Endothelial cell of umbilical vein (primary cell): ENCODE measurements around the gene NACA2. TPM values are rescaled to one million over a fixed set of nuclear protein-coding genes. Genes with fewer than 3 reads are reported as not detected.

Experiments
- Bru-seq: library from RNA; stranded (reverse); fragments of 400-500 nt; gene quantifications from one replicate; lab custom pipeline; 2021; lab: Mats Ljungman, UMichigan
- BruChase-seq, 2 experiments: library from RNA; stranded (reverse); fragments of 400-500 nt; gene quantifications; one replicate each; lab custom pipeline; 2021; lab: Mats Ljungman, UMichigan
- BruUV-seq: library from RNA; stranded (reverse); fragments of 400-500 nt; replicated peaks from 2 replicates; lab custom pipeline; 2021; lab: Mats Ljungman, UMichigan
- CTCF ChIA-PET: fragments of 300-600, 350-600 bp; sonication (Branson Sonifier 250); formaldehyde crosslinking; loops from one replicate; lab custom pipeline; 2021; ENCODE audit warnings: antibody characterized with exemption, inconsistent platforms; lab: Charles Lee
- POLR2A ChIA-PET: fragments of 300-600, 350-600 bp; sonication (Branson Sonifier 250); formaldehyde crosslinking; loops from one replicate; lab custom pipeline; 2021; ENCODE audit warnings: antibody characterized with exemption, inconsistent platforms; lab: Charles Lee
- DNase-seq: peaks from one replicate; pipeline ENCODE4 v3.0.0-alpha.2; 2011; ENCODE audit warnings: low read depth, low spot score
- FAIRE-seq: peaks from 2 replicates; lab custom pipeline; 2011; peaks lifted over from hg19 to GRCh38; lab: Jason Lieb, UNC
- H2AFZ ChIP-seq: 2 replicates; pipeline ENCODE4 v1.6.0; 2012; ENCODE audit warnings: low read depth, low read length, control low read depth, inconsistent platforms
- H3K27ac ChIP-seq: 2 replicates; pipeline ENCODE4 v1.5.1; 2011; ENCODE audit warnings: low read depth, mild to moderate bottlenecking, control low read depth, low read length, moderate library complexity; ENCODE audit not compliant: insufficient read depth
- H3K27me3 ChIP-seq, 2 experiments: 2 replicates each; pipeline versions ENCODE4 v1.6.0 to v1.6.1; 2011; ENCODE audit warnings: low read length in 2 of 2, mixed read lengths in 1 of 2; ENCODE audit not compliant: control insufficient read depth in 2 of 2, insufficient read depth in 2 of 2
- H3K36me3 ChIP-seq, 2 experiments: 2 replicates in 1 of 2; 3 replicates in 1 of 2; pipeline ENCODE4 v1.5.1; 2011; ENCODE audit warnings: low read length in 2 of 2, mild to moderate bottlenecking in 1 of 2, moderate library complexity in 1 of 2; ENCODE audit not compliant: control insufficient read depth in 2 of 2, insufficient read depth in 2 of 2; ENCODE audit errors: extremely low read depth in 1 of 2
- H3K4me1 ChIP-seq: 3 replicates; pipeline ENCODE4 v1.5.1; 2011; ENCODE audit warnings: mild to moderate bottlenecking, low read length; ENCODE audit not compliant: control insufficient read depth, insufficient read depth; ENCODE audit errors: extremely low read depth
- H3K4me2 ChIP-seq: 2 replicates; pipeline ENCODE4 v1.6.1; 2011; ENCODE audit warnings: low read length, control low read depth, mixed read lengths; ENCODE audit not compliant: insufficient read depth
- H3K4me3 ChIP-seq, 3 experiments: fragments of 200-600 bp in 1 of 3; sonication (generic), shearing (Covaris generic) in 1 of 3; replicated peaks in 1 of 3; 2 replicates each; pipeline ENCODE4 v1.5.1; 2011 to 2016; ENCODE audit warnings: control low read depth in 3 of 3, low read length in 3 of 3, mild to moderate bottlenecking in 2 of 3, inconsistent platforms in 1 of 3, low read depth in 1 of 3, moderate library complexity in 1 of 3; ENCODE audit not compliant: insufficient read depth in 1 of 3
- H3K79me2 ChIP-seq: 2 replicates; pipeline ENCODE4 v1.6.0; 2012; ENCODE audit warnings: low read length, inconsistent platforms; ENCODE audit not compliant: control insufficient read depth, insufficient read depth
- H3K9ac ChIP-seq: replicated peaks from 2 replicates; pipeline ENCODE3; 2011; ENCODE audit warnings: low read length, control low read depth; ENCODE audit not compliant: insufficient read depth; ENCODE audit errors: extremely low read depth
- H3K9me1 ChIP-seq: replicated peaks from 3 replicates; pipeline ENCODE4 v1.6.0; 2011; ENCODE audit warnings: mild to moderate bottlenecking, low read length; ENCODE audit not compliant: control insufficient read depth, insufficient read depth; ENCODE audit errors: extremely low read depth
- H3K9me3 ChIP-seq: replicated peaks from 2 replicates; pipeline ENCODE4 v1.5.1; 2012; ENCODE audit warnings: low read length, inconsistent platforms; ENCODE audit not compliant: control insufficient read depth, insufficient read depth
- H4K20me1 ChIP-seq: replicated peaks from 2 replicates; pipeline ENCODE3; 2011; ENCODE audit warnings: mild to moderate bottlenecking, low read length; ENCODE audit not compliant: control insufficient read depth, insufficient read depth; ENCODE audit errors: extremely low read depth
- EZH2 ChIP-seq: IDR thresholded peaks from 2 replicates; pipeline ENCODE4 v1.6.1; 2012; ENCODE audit warnings: borderline replicate concordance, low read depth, mild to moderate bottlenecking, moderate library complexity, low read length, inconsistent platforms; ENCODE audit not compliant: severe bottlenecking
- FOS ChIP-seq: IDR thresholded peaks from 2 replicates; pipeline ENCODE4 v1.6.1; 2011; ENCODE audit warnings: mild to moderate bottlenecking, low read length, moderate library complexity, borderline replicate concordance; ENCODE audit not compliant: insufficient read depth
- GATA2 ChIP-seq: IDR thresholded peaks from 2 replicates; pipeline ENCODE4 v1.7.0; 2011; ENCODE audit warnings: low read depth, mild to moderate bottlenecking, moderate library complexity, mixed read lengths, low read length; ENCODE audit not compliant: insufficient read length, insufficient read depth
- JUN ChIP-seq: IDR thresholded peaks from 2 replicates; pipeline ENCODE4 v1.6.1; 2011; ENCODE audit warnings: borderline replicate concordance, low read depth; ENCODE audit not compliant: insufficient read length, insufficient read depth
- MYC ChIP-seq: IDR thresholded peaks from one replicate; pipeline ENCODE4 v1.6.1; 2011; ENCODE audit warnings: mild to moderate bottlenecking, low read depth, low read length
- POLR2A ChIP-seq: IDR thresholded peaks from 2 replicates; pipeline ENCODE4 v1.6.1; 2012; ENCODE audit warnings: low read depth, mild to moderate bottlenecking, control low read depth, low read length
- POLR2AphosphoS5 ChIP-seq: IDR thresholded peaks from 2 replicates; pipeline ENCODE4 v1.6.1; 2012; ENCODE audit warnings: low read depth, mild to moderate bottlenecking, control low read depth, low read length, moderate library complexity; ENCODE audit not compliant: insufficient read depth
- dilution Hi-C: fragments of 300-500 bp; cut with MboI; formaldehyde crosslinking; loops from one replicate; pipeline ENCODE4 v1.15.0; 2019; ENCODE audit warnings: low sequenced_read_pairs; ENCODE audit not compliant: extremely low pct_ligation_motif_present
- intact Hi-C: fragments of 100-400 bp; cut with micrococcal nuclease; formaldehyde crosslinking; loops from one replicate; pipeline ENCODE4 v1.10.0; 2022
- long read RNA-seq: library from polyadenylated mRNA; stranded (forward); transcript quantifications from one replicate; pipeline ENCODE4 v2.0.0, GENCODE V29; 2021
- polyA minus RNA-seq, 3 experiments: library from RNA; depleted of rRNA, polyadenylated mRNA; stranded (reverse); fragments of >200 nt; gene quantifications; 1 replicate in 1 of 3; 2 replicates in 2 of 3; pipeline ENCODE4 v1.2.3, GENCODE V29; 2011
- polyA plus RNA-seq, 4 experiments: library from polyadenylated mRNA; depleted of rRNA in 3 of 4; stranded (reverse) in 3 of 4; unstranded in 1 of 4; fragments of >200 nt; gene quantifications; 2 replicates each; pipeline versions ENCODE4 v1.2.1 to v1.2.3, GENCODE V29; 2011 to 2012; ENCODE audit warnings: missing spikeins in 1 of 4
- total RNA-seq: library from RNA; stranded (reverse); gene quantifications from 2 replicates; pipeline ENCODE4 v1.2.3, GENCODE V29; 2021
- TF ChIP-seq, protein P1 (sequence below), 2 donors: IDR thresholded peaks; 1 replicate in 1 of 2; 2 replicates in 1 of 2; pipeline ENCODE4 v1.5.1; 2011; ENCODE audit warnings: low read length in 2 of 2, mild to moderate bottlenecking in 2 of 2, moderate library complexity in 2 of 2, control low read depth in 1 of 2, inconsistent platforms in 1 of 2, low read depth in 1 of 2; ENCODE audit not compliant: insufficient read depth in 1 of 2; ENCODE audit errors: extremely low read depth in 1 of 2
- TF ChIP-seq, protein P2 (sequence below): IDR thresholded peaks from 2 replicates; pipeline ENCODE4 v1.6.1; 2011; ENCODE audit not compliant: insufficient read depth, insufficient read length

Gene NACA2
- total RNA-seq (not detected in 2 replicates), polyA plus RNA-seq (not detected in 2 replicates), polyA minus RNA-seq (not detected in 2 replicates), Bru-seq, nascent RNA (not detected), BruChase-seq, experiment 1, labeled RNA remaining after a 6-hour chase (not detected), BruChase-seq, experiment 2, labeled RNA remaining after a 2-hour chase (percentile 36 among the genes with signal in this experiment)
- not detected in 2 replicates for polyA plus RNA-seq (2011; cell fraction: cytosol; rRNA removed)
- not detected in 2 replicates for polyA plus RNA-seq (2011; cell fraction: nucleus; rRNA removed)
- 1.3 and 1.6 TPM in 2 replicates for polyA plus RNA-seq (2012)
- not detected for polyA minus RNA-seq (2011; cell fraction: cytosol; rRNA and poly(A)+ RNA removed)
- polyA minus RNA-seq (2011; cell fraction: nucleus; rRNA and poly(A)+ RNA removed) = not detected in 2 replicates
- long read RNA-seq = 0 reads

DNA sequence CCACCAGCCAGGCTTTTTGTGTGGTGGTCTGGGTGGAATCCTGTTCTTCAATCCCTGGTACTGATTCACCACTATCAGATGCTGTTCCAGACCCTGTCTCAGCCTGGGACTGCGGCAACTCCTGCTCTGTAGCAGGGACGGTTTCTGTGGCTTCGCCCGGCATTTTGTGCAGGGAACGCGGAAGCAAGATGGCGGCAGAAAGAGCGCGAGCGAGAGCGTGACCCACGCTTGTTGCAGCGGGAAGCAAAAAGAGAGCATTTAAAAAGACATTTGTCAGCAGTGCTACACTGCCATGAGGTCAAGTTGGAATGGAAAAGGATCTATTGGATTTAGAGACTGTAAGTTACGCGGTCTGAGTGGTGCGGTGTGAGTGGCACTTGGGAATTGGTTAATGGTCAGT is at the start of gene NACA2:
Gene NACA2 (minus strand): TSS at position 202 of the 400 bp plus-strand sequence. CDS start 39 bp downstream, at position 163.
- Histone ChIP-seq H3K79me2 (no peaks in the 10 kb centered on the region), H3K9me1 (no peaks in the 10 kb centered on the region), H3K9ac (no peak within 1 kb of the TSS), H3K9me3 (no peaks in the 10 kb centered on the region), H3K4me1 (no peaks in the 10 kb centered on the region), H3K36me3 (no peaks in the 10 kb centered on the region), H4K20me1 (no peaks in the 10 kb centered on the region), H3K27ac (no peak within 1 kb of the TSS), H3K27me3 (peaks cover 2 to 4% of the 10 kb centered on the region in 2 experiments), H2AFZ (no peak within 1 kb of the TSS), H3K4me2 (no peak within 1 kb of the TSS), H3K4me3 (no peak within 1 kb of the TSS)
- intact Hi-C loops = no loop called here
- POLR2A ChIA-PET = no interaction called here
- CTCF ChIA-PET = interaction anchor here (0.9 kb wide), 1 partner anchor 870 kb away, joined by 3 read pairs; no protein-coding TSS in a partner anchor
- TF ChIP-seq POLR2A = no peak
- no peak for TF ChIP-seq POLR2AphosphoS5
- TF ChIP-seq EZH2 = no peak
- TF ChIP-seq, protein P1, sequence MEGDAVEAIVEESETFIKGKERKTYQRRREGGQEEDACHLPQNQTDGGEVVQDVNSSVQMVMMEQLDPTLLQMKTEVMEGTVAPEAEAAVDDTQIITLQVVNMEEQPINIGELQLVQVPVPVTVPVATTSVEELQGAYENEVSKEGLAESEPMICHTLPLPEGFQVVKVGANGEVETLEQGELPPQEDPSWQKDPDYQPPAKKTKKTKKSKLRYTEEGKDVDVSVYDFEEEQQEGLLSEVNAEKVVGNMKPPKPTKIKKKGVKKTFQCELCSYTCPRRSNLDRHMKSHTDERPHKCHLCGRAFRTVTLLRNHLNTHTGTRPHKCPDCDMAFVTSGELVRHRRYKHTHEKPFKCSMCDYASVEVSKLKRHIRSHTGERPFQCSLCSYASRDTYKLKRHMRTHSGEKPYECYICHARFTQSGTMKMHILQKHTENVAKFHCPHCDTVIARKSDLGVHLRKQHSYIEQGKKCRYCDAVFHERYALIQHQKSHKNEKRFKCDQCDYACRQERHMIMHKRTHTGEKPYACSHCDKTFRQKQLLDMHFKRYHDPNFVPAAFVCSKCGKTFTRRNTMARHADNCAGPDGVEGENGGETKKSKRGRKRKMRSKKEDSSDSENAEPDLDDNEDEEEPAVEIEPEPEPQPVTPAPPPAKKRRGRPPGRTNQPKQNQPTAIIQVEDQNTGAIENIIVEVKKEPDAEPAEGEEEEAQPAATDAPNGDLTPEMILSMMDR (IDR thresholded peaks at IDR 0.05; ENCODE audit: extremely low read depth in 1 of 2, insufficient read depth in 1 of 2, low read depth in 1 of 2, low read length in 2 of 2) = no peak
- no peak for TF ChIP-seq JUN
- TF ChIP-seq MYC = no peak
- no peak for TF ChIP-seq GATA2
- TF ChIP-seq, protein P2, sequence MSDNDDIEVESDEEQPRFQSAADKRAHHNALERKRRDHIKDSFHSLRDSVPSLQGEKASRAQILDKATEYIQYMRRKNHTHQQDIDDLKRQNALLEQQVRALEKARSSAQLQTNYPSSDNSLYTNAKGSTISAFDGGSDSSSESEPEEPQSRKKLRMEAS = no peak
- TF ChIP-seq FOS = no peak
- dilution Hi-C loops = no loop called here
- FAIRE-seq (no peak), DNase-seq (no peak)
- no TSS peak for BruUV-seq
